CD4-positive, alpha-beta T cell (primary cell): ENCODE measurements around the gene SNED1. TPM values are rescaled to one million over a fixed set of nuclear protein-coding genes. Genes with fewer than 3 reads are reported as not detected.

ENCODE experiments used
- ATAC-seq: fragments of 200-7000 bp; cut with Tn5 transposase; one replicate; pipeline ENCODE4 v1.10.0; 2022; ENCODE audit warnings: mild to moderate bottlenecking; ENCODE audit not compliant: poor library complexity
- CTCF ChIA-PET: fragments of 350-600 bp; sonication (Branson Sonifier 250); formaldehyde crosslinking; loops from one replicate; lab custom pipeline; 2021; ENCODE audit warnings: antibody characterized with exemption, inconsistent platforms; lab: Charles Lee
- POLR2A ChIA-PET: fragments of 350-600 bp; sonication (Branson Sonifier 250); formaldehyde crosslinking; loops from one replicate; lab custom pipeline; 2021; ENCODE audit warnings: antibody characterized with exemption, inconsistent platforms; lab: Charles Lee
- DNase-seq, 14 experiments: peaks; one replicate each; pipeline ENCODE4 v3.0.0-alpha.2; 2013 to 2020; ENCODE audit warnings: mixed read lengths in 2 of 14
- H3K27ac ChIP-seq, 2 donors: one replicate each; pipeline versions ENCODE4 v1.5.1 to v1.7.0; 2013; ENCODE audit warnings: low read length in 2 of 2, low read depth in 1 of 2, mild to moderate bottlenecking in 1 of 2
- H3K27me3 ChIP-seq, 2 experiments: 1 replicate in 1 of 2; 2 replicates in 1 of 2; pipeline versions ENCODE4 v1.6.1 to v1.7.0; 2013; ENCODE audit warnings: low read length in 2 of 2, control low read depth in 1 of 2, mild to moderate bottlenecking in 1 of 2, moderate library complexity in 1 of 2; ENCODE audit not compliant: insufficient read depth in 2 of 2, control insufficient read depth in 1 of 2
- H3K36me3 ChIP-seq: one replicate; pipeline ENCODE4 v1.6.1; 2013; ENCODE audit warnings: low read length, control low read depth; ENCODE audit not compliant: insufficient read depth
- H3K4me1 ChIP-seq: one replicate; pipeline ENCODE4 v1.6.1; 2013; ENCODE audit warnings: low read length, control low read depth; ENCODE audit not compliant: insufficient read depth
- H3K4me3 ChIP-seq: one replicate; pipeline ENCODE4 v1.5.1; 2013; ENCODE audit warnings: mild to moderate bottlenecking, low read length, moderate library complexity
- H3K9me3 ChIP-seq, 2 experiments: 1 replicate in 1 of 2; 2 replicates in 1 of 2; pipeline versions ENCODE4 v1.6.1 to v1.7.0; 2013; ENCODE audit warnings: low read length in 2 of 2, mild to moderate bottlenecking in 2 of 2, control low read depth in 1 of 2, moderate library complexity in 1 of 2; ENCODE audit not compliant: control insufficient read depth in 1 of 2, insufficient read depth in 1 of 2
- H3K27ac Mint-ChIP-seq: one replicate; pipeline ENCODE4 v1.8.0; 2020; ENCODE audit warnings: mixed read lengths
- H3K27me3 Mint-ChIP-seq: one replicate; pipeline ENCODE4 v1.8.0; 2021; ENCODE audit warnings: mixed read lengths
- H3K36me3 Mint-ChIP-seq: one replicate; pipeline ENCODE4 v1.8.0; 2021; ENCODE audit warnings: low read depth, mixed read lengths
- H3K4me1 Mint-ChIP-seq: one replicate; pipeline ENCODE4 v1.8.0; 2021; ENCODE audit warnings: low read depth, mixed read lengths
- H3K4me3 Mint-ChIP-seq: one replicate; pipeline ENCODE4 v1.8.0; 2020; ENCODE audit warnings: mild to moderate bottlenecking, mixed read lengths
- H3K9me3 Mint-ChIP-seq: one replicate; pipeline ENCODE4 v1.8.0; 2020; ENCODE audit warnings: mixed read lengths
- intact Hi-C, 2 experiments: fragments of 100-400 bp; cut with DNase I in 1 of 2; cut with micrococcal nuclease in 1 of 2; formaldehyde crosslinking; loops; one replicate each; pipeline versions ENCODE4 v1.15.1 to v1.9.0; 2023 to 2025; cut with DNase I, micrococcal nuclease
- total RNA-seq, 174 experiments: library from RNA in 2 of 174; stranded (reverse) in 2 of 174; gene quantifications; one replicate each; pipeline ENCODE4 v1.2.3 and lab custom pipeline; 2021 to 2026
- TF ChIP-seq, protein P1 (sequence below): fragments of 200-600 bp; IDR thresholded peaks from one replicate; pipeline ENCODE4 v1.8.0; 2022; ENCODE audit warnings: antibody characterized with exemption, mild to moderate bottlenecking

Gene SNED1
- total RNA-seq, 2 experiments from 2014 or later = 42.0 to 42.7 TPM

DNA sequence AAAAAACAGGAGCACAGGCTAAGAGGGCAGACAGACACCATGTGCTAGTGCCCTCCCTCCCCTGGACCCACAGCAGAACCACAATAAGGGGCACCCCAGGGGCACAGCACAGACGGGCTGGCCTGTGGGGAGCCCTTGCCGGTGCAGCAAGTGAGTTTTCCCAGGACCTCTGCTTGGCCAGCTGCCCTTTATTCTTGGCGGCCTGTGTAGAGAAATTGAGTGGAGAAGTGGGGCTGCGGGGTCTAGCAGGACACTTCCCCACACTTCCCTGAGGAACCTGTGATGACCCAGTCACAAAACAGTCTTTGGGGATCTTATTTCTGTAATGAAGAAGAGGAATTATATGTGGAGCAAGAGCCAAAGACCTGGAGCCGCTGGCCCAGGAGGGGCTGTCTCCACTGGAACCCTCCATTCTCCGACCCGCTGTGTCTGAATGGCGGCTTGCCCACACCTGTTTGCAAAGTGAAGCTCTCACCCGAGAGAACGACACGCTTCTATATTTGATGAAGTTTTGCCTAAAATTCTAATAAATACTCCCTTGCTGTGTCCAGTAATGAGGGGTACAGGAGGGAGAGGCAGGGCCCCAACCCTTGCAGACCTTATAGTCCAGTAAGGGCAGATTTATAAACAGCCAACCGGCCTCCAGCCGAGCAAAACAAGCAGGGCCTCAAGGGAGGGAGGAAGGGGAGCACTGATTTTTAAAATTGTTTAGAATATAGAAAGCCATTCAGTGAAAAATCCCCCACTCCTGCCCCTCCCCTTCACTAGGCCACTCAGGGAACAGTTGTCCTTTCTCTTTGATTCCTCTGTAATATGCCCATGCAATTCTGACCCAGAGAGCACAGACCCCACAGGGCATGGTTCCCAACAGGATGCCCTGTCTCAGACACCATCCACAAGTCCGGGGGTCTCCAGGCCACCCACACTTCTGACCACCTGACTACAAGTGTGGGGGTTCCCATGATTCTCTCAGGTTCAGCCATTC, 44.7 kb upstream of the SNED1 start:
- Histone ChIP-seq H3K36me3 (no peaks in the 10 kb centered on the region), H3K9me3 (peaks cover 0 to 11% of the 10 kb centered on the region in 2 experiments), H3K4me3 (no peak overlapping the region), H3K27me3 (no peaks in the 10 kb centered on the region), H3K27ac (no peak overlapping the region), H3K4me1 (no peaks in the 10 kb centered on the region)
- no peak overlapping the region for H3K27ac Mint-ChIP-seq
- CTCF ChIA-PET = no interaction called here
- ATAC-seq = no peak
- no peak overlapping the region for H3K4me3 Mint-ChIP-seq
- POLR2A ChIA-PET = no interaction called here
- no peaks in the 10 kb centered on the region for H3K36me3 Mint-ChIP-seq
- peaks cover 5% of the 10 kb centered on the region for H3K27me3 Mint-ChIP-seq
- DNase-seq = peak in 1 of 14 experiments; percentile 10
- H3K4me1 Mint-ChIP-seq = no peaks in the 10 kb centered on the region
- H3K9me3 Mint-ChIP-seq = no peaks in the 10 kb centered on the region
- intact Hi-C loops = no loop called here
- TF ChIP-seq, protein P1, sequence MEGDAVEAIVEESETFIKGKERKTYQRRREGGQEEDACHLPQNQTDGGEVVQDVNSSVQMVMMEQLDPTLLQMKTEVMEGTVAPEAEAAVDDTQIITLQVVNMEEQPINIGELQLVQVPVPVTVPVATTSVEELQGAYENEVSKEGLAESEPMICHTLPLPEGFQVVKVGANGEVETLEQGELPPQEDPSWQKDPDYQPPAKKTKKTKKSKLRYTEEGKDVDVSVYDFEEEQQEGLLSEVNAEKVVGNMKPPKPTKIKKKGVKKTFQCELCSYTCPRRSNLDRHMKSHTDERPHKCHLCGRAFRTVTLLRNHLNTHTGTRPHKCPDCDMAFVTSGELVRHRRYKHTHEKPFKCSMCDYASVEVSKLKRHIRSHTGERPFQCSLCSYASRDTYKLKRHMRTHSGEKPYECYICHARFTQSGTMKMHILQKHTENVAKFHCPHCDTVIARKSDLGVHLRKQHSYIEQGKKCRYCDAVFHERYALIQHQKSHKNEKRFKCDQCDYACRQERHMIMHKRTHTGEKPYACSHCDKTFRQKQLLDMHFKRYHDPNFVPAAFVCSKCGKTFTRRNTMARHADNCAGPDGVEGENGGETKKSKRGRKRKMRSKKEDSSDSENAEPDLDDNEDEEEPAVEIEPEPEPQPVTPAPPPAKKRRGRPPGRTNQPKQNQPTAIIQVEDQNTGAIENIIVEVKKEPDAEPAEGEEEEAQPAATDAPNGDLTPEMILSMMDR = no peak

DNA sequence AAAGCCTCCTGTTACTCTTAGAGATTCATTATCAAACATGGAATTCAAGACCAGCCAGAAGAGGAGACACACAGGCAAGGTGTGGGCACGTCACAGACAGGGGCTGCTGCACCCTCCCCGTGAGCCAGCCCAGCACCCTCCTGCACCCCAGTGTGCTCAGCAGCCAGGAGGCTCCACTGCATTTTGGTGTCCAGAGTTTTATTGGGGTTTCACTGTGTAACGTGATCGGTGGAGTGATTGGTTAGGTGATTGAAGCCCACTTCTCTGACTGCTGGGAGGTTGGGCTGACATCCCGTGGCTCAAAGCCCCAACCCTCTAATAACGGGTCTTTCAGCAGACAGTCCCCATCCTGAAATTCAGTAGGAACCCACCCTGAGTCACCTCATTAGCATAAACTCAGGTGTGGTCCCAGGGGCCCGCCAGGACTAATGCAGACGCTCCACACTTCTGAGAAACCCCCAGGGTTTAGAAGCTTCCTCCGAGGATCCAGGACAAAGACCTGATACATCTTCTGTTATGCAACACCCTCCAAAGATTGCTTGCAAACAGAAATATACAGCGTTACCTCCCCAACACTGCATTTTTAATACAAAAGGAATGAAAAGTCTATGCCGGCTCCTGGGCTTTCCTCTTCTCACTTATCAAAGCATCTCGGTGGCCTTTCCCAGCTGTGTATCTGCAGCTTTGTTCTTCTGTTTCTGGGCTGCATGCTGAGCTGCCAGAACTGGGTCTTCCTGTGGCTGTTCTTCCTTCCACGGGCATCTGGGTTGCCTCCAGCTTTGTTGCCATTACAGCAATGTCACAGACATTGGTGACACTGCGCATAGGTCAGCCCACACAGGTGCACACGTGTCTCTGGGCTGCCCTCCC, 43.7 kb upstream of the SNED1 start:
- POLR2A ChIA-PET = no interaction called here
- no peak overlapping the region for H3K27ac Mint-ChIP-seq
- intact Hi-C loops = no loop called here

More for the DNA sequence above, 43.7 kb upstream of the SNED1 start:
- Mint-ChIP-seq H3K27me3 (peaks cover 5% of the 10 kb centered on the region), H3K9me3 (no peaks in the 10 kb centered on the region), H3K4me3 (no peak overlapping the region), H3K36me3 (no peaks in the 10 kb centered on the region), H3K4me1 (no peaks in the 10 kb centered on the region)
- Histone ChIP-seq H3K9me3 (peaks cover 0 to 7% of the 10 kb centered on the region in 2 experiments), H3K4me3 (no peak overlapping the region), H3K27me3 (peaks cover 0 to 4% of the 10 kb centered on the region in 2 experiments), H3K27ac (no peak overlapping the region), H3K4me1 (no peaks in the 10 kb centered on the region), H3K36me3 (no peaks in the 10 kb centered on the region)
- TF ChIP-seq, protein P1 = no peak
- CTCF ChIA-PET = no interaction called here
- DNase-seq (peak in 1 of 14 experiments; percentile 20), ATAC-seq (no peak)
